Measurements from ENCODE around the gene WFS1.

Gene WFS1

DNA sequence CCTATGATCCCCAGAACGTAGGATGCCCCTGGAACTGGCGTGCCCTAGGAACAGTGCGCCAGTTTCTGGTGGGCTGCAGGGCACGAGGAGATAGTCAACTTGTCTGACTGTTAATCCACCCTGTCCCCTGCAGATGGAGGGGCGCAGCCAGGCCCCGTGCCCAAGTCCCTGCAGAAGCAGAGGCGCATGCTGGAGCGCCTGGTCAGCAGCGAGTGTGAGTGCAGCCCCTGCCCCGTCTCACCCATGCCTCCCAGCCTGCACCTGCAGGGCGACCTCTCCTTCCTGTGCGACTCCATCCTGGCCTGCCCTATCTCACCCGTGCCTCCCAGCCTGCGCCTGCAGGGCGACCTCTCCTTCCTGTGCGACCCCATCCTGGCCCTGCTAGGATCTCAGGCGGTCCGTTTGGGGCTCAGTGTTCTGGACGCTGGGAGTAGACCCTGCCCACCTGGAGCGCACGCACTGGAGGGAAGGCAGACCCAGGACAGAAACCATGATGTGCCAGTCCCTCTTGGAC, 22.2 kb downstream of the WFS1 start:
- Histone ChIP-seq H3K9me3 (ENCODE audit: control insufficient read depth, low read length) (no peaks in the 10 kb centered on the region), H3K4me1 (ENCODE audit: control insufficient read depth, insufficient read depth, low read length) (no peaks in the 10 kb centered on the region), H3K4me3 (ENCODE audit: low read length) (no peak overlapping the region), H3K27me3 (ENCODE audit: control insufficient read depth, insufficient read depth, low read length) (no peaks in the 10 kb centered on the region), H3K36me3 (ENCODE audit: control insufficient read depth, insufficient read depth, low read length) (peaks cover 4% of the 10 kb centered on the region), H3K9ac (ENCODE audit: low read length) (no peak overlapping the region)

DNA sequence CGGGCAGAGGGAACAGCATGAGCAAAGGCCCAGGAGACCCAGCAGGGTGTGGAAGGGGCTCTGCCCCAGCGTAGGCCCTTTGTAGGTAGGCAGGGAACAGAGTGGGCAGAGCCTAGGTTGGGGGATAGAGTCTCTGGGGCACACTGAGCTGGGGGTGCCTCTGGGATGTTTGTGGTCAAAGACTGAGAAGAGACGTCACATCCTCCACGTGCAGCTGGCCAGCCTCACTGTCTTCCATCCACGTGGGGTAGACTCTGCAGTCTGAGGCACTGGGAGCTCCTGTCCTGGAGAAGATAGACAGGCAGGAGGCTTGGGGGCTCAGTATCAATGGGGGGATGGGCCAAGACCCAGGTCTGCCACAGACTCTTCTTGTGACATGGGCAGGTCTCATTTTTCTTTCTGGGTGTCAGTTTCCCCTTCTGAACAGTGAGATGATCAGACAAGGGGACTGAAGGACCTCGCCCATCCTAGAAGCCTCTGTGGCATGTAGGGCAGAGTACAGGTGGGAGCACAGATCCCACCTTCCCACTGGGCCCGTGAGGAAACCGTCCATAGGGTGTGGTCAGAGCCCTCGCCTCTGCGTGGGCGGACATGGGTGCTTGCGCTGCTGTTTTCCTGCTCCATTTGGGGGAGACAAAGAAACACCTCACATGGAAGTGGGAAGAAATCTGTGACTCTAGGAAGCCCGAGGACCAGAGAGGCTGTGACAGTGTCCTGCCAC, 22.9 kb downstream of the WFS1 start:
- Histone ChIP-seq H3K4me3 (ENCODE audit: low read length) (no peak overlapping the region), H3K27me3 (ENCODE audit: control insufficient read depth, insufficient read depth, low read length) (no peaks in the 10 kb centered on the region), H3K9ac (ENCODE audit: low read length) (no peak overlapping the region), H3K4me1 (ENCODE audit: control insufficient read depth, insufficient read depth, low read length) (no peaks in the 10 kb centered on the region), H3K9me3 (ENCODE audit: control insufficient read depth, low read length) (no peaks in the 10 kb centered on the region), H3K36me3 (ENCODE audit: control insufficient read depth, insufficient read depth, low read length) (peaks cover 4% of the 10 kb centered on the region)

DNA sequence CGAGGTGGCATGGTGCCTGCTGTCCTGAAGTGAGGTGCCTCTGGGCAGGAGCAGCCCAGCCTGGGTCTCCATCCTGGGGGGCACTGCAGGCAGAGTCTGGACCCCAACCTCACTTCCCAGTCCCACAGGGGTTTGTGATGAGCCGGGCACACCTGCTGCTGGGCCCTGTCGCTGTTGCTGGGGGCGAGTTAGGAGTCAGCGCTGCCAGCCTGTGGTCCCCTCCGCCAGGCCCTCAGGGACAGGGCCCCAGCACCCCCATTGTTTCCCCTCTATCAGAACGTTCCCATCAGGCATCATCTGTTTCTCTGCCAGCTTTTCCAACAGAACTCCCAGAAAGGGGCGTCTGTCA, 23.4 kb downstream of the WFS1 start:
- H3K9me3 ChIP-seq (ENCODE audit: control insufficient read depth, low read length), result no peaks in the 10 kb centered on the region
- no peak overlapping the region for H3K9ac ChIP-seq (ENCODE audit: low read length)
- no peaks in the 10 kb centered on the region for H3K4me1 ChIP-seq (ENCODE audit: control insufficient read depth, insufficient read depth, low read length)
- H3K4me3 ChIP-seq (ENCODE audit: low read length), result no peak overlapping the region
- no peaks in the 10 kb centered on the region for H3K27me3 ChIP-seq (ENCODE audit: control insufficient read depth, insufficient read depth, low read length)
- H3K36me3 ChIP-seq (ENCODE audit: control insufficient read depth, insufficient read depth, low read length), result peaks cover 4% of the 10 kb centered on the region

- Histone ChIP-seq H3K4me1 (ENCODE audit: control insufficient read depth, insufficient read depth, low read length) (no peaks in the 10 kb centered on the region), H3K36me3 (ENCODE audit: control insufficient read depth, insufficient read depth, low read length) (peaks cover 4% of the 10 kb centered on the region), H3K4me3 (ENCODE audit: low read length) (no peak overlapping the region), H3K9me3 (ENCODE audit: control insufficient read depth, low read length) (no peaks in the 10 kb centered on the region), H3K27me3 (ENCODE audit: control insufficient read depth, insufficient read depth, low read length) (no peaks in the 10 kb centered on the region), H3K9ac (ENCODE audit: low read length) (no peak overlapping the region)
Measured at GRCh38 chr4:6293661-6294060, 24.0 kb downstream of the WFS1 start.

DNA sequence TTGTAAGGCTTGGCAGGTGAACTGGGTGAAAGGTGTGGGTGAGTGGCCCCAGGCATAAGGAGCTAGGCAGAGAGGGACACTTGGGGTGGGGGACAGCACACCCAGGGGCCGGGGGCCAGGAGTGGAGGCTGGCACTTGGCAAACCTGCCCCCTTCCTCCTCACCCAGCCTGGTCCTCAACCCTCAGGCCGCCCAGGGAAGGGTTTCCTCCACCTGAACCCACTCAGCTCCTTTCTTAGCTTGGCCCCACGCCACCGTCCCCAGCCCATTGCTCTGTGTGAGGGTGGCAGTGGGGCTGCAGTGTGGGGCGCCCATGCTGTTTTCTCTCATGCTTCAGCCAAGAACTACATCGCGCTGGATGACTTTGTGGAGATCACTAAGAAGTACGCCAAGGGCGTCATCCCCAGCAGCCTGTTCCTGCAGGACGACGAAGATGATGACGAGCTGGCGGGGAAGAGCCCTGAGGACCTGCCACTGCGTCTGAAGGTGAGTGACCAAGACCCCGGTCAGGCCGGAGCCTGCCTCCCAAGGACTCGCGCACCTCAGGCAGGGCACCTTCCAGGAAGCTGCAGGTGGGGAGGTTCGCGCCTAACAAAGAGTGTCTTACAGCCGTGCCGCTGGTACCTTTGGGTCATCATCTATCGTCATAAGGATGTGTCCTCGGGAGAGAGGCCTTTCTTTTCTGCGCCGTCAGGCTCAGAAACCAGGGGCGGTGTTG, 25.2 kb downstream of the WFS1 start:
- no peaks in the 10 kb centered on the region for H3K9me3 ChIP-seq (ENCODE audit: control insufficient read depth, low read length)
- H3K27me3 ChIP-seq (ENCODE audit: control insufficient read depth, insufficient read depth, low read length), result no peaks in the 10 kb centered on the region
- H3K36me3 ChIP-seq (ENCODE audit: control insufficient read depth, insufficient read depth, low read length), result no peaks in the 10 kb centered on the region
- no peaks in the 10 kb centered on the region for H3K4me1 ChIP-seq (ENCODE audit: control insufficient read depth, insufficient read depth, low read length)
- H3K4me3 ChIP-seq (ENCODE audit: low read length), result no peak overlapping the region
- H3K9ac ChIP-seq (ENCODE audit: low read length), result no peak overlapping the region

- Histone ChIP-seq H3K36me3 (ENCODE audit: control insufficient read depth, insufficient read depth, low read length) (peaks cover 2% of the 10 kb centered on the region), H3K4me3 (ENCODE audit: low read length) (no peak overlapping the region), H3K27me3 (ENCODE audit: control insufficient read depth, insufficient read depth, low read length) (no peaks in the 10 kb centered on the region), H3K9ac (ENCODE audit: low read length) (no peak overlapping the region), H3K9me3 (ENCODE audit: control insufficient read depth, low read length) (no peaks in the 10 kb centered on the region), H3K4me1 (ENCODE audit: control insufficient read depth, insufficient read depth, low read length) (no peaks in the 10 kb centered on the region)
Measured at GRCh38 chr4:6295495-6295894, 25.8 kb downstream of the WFS1 start.

- H3K9me3 ChIP-seq (ENCODE audit: control insufficient read depth, low read length), result no peaks in the 10 kb centered on the region
- peaks cover 5% of the 10 kb centered on the region for H3K36me3 ChIP-seq (ENCODE audit: control insufficient read depth, insufficient read depth, low read length)
- H3K9ac ChIP-seq (ENCODE audit: low read length), result no peak overlapping the region
- H3K4me3 ChIP-seq (ENCODE audit: low read length), result no peak overlapping the region
- H3K27me3 ChIP-seq (ENCODE audit: control insufficient read depth, insufficient read depth, low read length), result no peaks in the 10 kb centered on the region
- H3K4me1 ChIP-seq (ENCODE audit: control insufficient read depth, insufficient read depth, low read length), result no peaks in the 10 kb centered on the region
Measured at GRCh38 chr4:6296026-6296425, 26.4 kb downstream of the WFS1 start.

DNA sequence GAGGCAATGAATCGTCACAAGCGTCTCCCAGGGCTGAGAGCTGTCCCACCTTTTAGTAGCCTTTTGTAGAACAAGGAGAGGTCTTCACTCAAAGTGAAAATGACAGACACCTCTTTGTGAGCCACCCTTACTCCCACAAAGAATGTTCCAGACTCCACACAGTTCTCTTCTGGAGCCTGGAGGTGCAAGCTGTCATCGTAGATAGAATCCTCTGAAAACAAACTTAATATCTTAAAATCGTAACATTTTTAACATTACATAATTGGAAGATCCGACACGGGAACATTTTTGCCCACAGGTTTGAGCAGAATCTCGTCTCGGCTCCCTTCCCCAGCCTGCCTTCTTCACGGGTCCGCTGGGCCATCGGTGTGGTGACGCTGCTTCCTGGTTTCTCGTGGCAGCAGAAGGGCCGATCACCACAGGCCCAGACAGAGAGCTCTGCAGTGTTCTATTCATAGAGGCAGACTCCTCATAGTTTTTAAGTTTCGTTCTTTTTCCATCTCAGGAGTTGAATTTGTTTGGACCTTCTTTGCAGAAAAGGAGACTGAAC, 27.7 kb downstream of the WFS1 start:
- Histone ChIP-seq H3K27me3 (ENCODE audit: control insufficient read depth, insufficient read depth, low read length) (no peaks in the 10 kb centered on the region), H3K9ac (ENCODE audit: low read length) (no peak overlapping the region), H3K9me3 (ENCODE audit: control insufficient read depth, low read length) (no peaks in the 10 kb centered on the region), H3K36me3 (ENCODE audit: control insufficient read depth, insufficient read depth, low read length) (peaks cover 5% of the 10 kb centered on the region), H3K4me1 (ENCODE audit: control insufficient read depth, insufficient read depth, low read length) (no peaks in the 10 kb centered on the region), H3K4me3 (ENCODE audit: low read length) (no peak overlapping the region)

GRCh38 chr4:6298035-6298434, 28.4 kb downstream of the WFS1 start:
- Histone ChIP-seq H3K4me1 (ENCODE audit: control insufficient read depth, insufficient read depth, low read length) (no peaks in the 10 kb centered on the region), H3K4me3 (ENCODE audit: low read length) (no peak overlapping the region), H3K9ac (ENCODE audit: low read length) (no peak overlapping the region), H3K36me3 (ENCODE audit: control insufficient read depth, insufficient read depth, low read length) (peaks cover 5% of the 10 kb centered on the region), H3K9me3 (ENCODE audit: control insufficient read depth, low read length) (no peaks in the 10 kb centered on the region), H3K27me3 (ENCODE audit: control insufficient read depth, insufficient read depth, low read length) (no peaks in the 10 kb centered on the region)

GRCh38 chr4:6298852-6299251, 29.2 kb downstream of the WFS1 start:
- Histone ChIP-seq H3K4me3 (ENCODE audit: low read length) (no peak overlapping the region), H3K36me3 (ENCODE audit: control insufficient read depth, insufficient read depth, low read length) (peaks cover 5% of the 10 kb centered on the region), H3K27me3 (ENCODE audit: control insufficient read depth, insufficient read depth, low read length) (no peaks in the 10 kb centered on the region), H3K4me1 (ENCODE audit: control insufficient read depth, insufficient read depth, low read length) (no peaks in the 10 kb centered on the region), H3K9ac (ENCODE audit: low read length) (no peak overlapping the region), H3K9me3 (ENCODE audit: control insufficient read depth, low read length) (no peaks in the 10 kb centered on the region)

GRCh38 chr4:6299875-6300274, 30.2 kb downstream of the WFS1 start:
- no peak overlapping the region for H3K9ac ChIP-seq (ENCODE audit: low read length)
- no peaks in the 10 kb centered on the region for H3K27me3 ChIP-seq (ENCODE audit: control insufficient read depth, insufficient read depth, low read length)
- no peaks in the 10 kb centered on the region for H3K4me1 ChIP-seq (ENCODE audit: control insufficient read depth, insufficient read depth, low read length)
- H3K36me3 ChIP-seq (ENCODE audit: control insufficient read depth, insufficient read depth, low read length), result peaks cover 5% of the 10 kb centered on the region
- H3K4me3 ChIP-seq (ENCODE audit: low read length), result no peak overlapping the region
- no peaks in the 10 kb centered on the region for H3K9me3 ChIP-seq (ENCODE audit: control insufficient read depth, low read length)

GRCh38 chr4:6300359-6300758, 30.7 kb downstream of the WFS1 start:
- H3K36me3 ChIP-seq (ENCODE audit: control insufficient read depth, insufficient read depth, low read length), result peaks cover 5% of the 10 kb centered on the region
- no peaks in the 10 kb centered on the region for H3K9me3 ChIP-seq (ENCODE audit: control insufficient read depth, low read length)
- H3K27me3 ChIP-seq (ENCODE audit: control insufficient read depth, insufficient read depth, low read length), result no peaks in the 10 kb centered on the region
- H3K4me3 ChIP-seq (ENCODE audit: low read length), result no peak overlapping the region
- no peaks in the 10 kb centered on the region for H3K4me1 ChIP-seq (ENCODE audit: control insufficient read depth, insufficient read depth, low read length)
- H3K9ac ChIP-seq (ENCODE audit: low read length), result no peak overlapping the region
